ENCODE measurements around the gene ADAMTS8. TPM values are rescaled to one million over a fixed set of nuclear protein-coding genes. Genes with fewer than 3 reads are reported as not detected.
A peak's percentile ranks its signal among the peaks of the same experiment; 100 is the strongest.

The ADAMTS8 gene
- total and polyA plus RNA-seq, 8 donors, result 0.58 to 24.1 (median 4.8) TPM

- Histone ChIP-seq H3K4me3 (no peak overlapping the region), H3K27ac (no peak overlapping the region), H3K9me3 (no peaks in the 10 kb centered on the region), H3K27me3 (peaks cover 6 to 45% (median 39%) of the 10 kb centered on the region in 3 donors), H3K4me1 (peaks cover 7 to 39% (median 26%) of the 10 kb centered on the region in 4 donors), H3K36me3 (no peaks in the 10 kb centered on the region)
- no peak for DNase-seq
- 43 to 67% (median 53%) methylated on average over 3 of the region's 3 CpGs for WGBS, 5 donors
- intact Hi-C loops (cut with DNase I; ENCODE audit: low total_unique reads), result loop anchor here (5.0 kb wide), 1 partner anchor 430 kb away; no protein-coding TSS in a partner anchor
- TF ChIP-seq POLR2A (IDR thresholded peaks at IDR 0.05) (no peak), CTCF (IDR thresholded peaks at IDR 0.05) (no peak), EP300 (IDR thresholded peaks at IDR 0.05) (no peak), POLR2AphosphoS5 (IDR thresholded peaks at IDR 0.05) (no peak)
These were observed 3.4 kb upstream of the ADAMTS8 start for GRCh38 chr11:130431801-130432200.

GRCh38 chr11:130431331-130431773, 2.9 kb upstream of the ADAMTS8 start:
- peak; percentile 83 to 90 for DNase-seq
- Histone ChIP-seq H3K36me3 (no peaks in the 10 kb centered on the region), H3K27me3 (peaks cover 6 to 49% (median 44%) of the 10 kb centered on the region in 3 donors), H3K27ac (no peak overlapping the region), H3K9me3 (no peaks in the 10 kb centered on the region), H3K4me3 (no peak overlapping the region), H3K4me1 (peaks cover 7 to 43% (median 30%) of the 10 kb centered on the region in 4 donors)
- intact Hi-C loops (cut with DNase I; ENCODE audit: low total_unique reads), result loop anchor here (5.0 kb wide), 1 partner anchor 431 kb away; no protein-coding TSS in a partner anchor
- TF ChIP-seq POLR2A (IDR thresholded peaks at IDR 0.05), result no peak
- peak in 5 of 7 experiments; percentile 70 to 82 (median 73) for TF ChIP-seq CTCF (IDR thresholded peaks at IDR 0.05)
- no peak for TF ChIP-seq EP300 (IDR thresholded peaks at IDR 0.05)
- peak in 1 of 3 donors; percentile 33 for TF ChIP-seq POLR2AphosphoS5 (IDR thresholded peaks at IDR 0.05)
- WGBS, 5 donors, result 13 to 30% (median 16%) methylated on average over 8 to 10 of the region's 10 CpGs

GRCh38 chr11:130429983-130430382, 1.6 kb upstream of the ADAMTS8 start:
- intact Hi-C loops (cut with DNase I; ENCODE audit: low total_unique reads), result loop anchor here (5.0 to 10.0 kb wide), 2 partner anchors 225 to 432 kb away; no protein-coding TSS in a partner anchor
- no peak overlapping the region for H3K4me3 ChIP-seq
- no peaks in the 10 kb centered on the region for H3K9me3 ChIP-seq
- H3K36me3 ChIP-seq, result no peaks in the 10 kb centered on the region
- H3K27me3 ChIP-seq, result peaks cover 6 to 63% (median 48%) of the 10 kb centered on the region in 3 donors
- peaks cover 7 to 39% (median 26%) of the 10 kb centered on the region in 4 donors for H3K4me1 ChIP-seq
- TF ChIP-seq POLR2AphosphoS5 (IDR thresholded peaks at IDR 0.05) (no peak), POLR2A (IDR thresholded peaks at IDR 0.05) (no peak), CTCF (IDR thresholded peaks at IDR 0.05) (no peak), EP300 (IDR thresholded peaks at IDR 0.05) (peak; percentile 60)
- WGBS, 5 donors, result 53 to 71% (median 58%) methylated on average over 3 of the region's 3 CpGs
- peak overlapping the region in 1 of 5 donors; percentile 35 for H3K27ac ChIP-seq
- DNase-seq, result no peak

- TF ChIP-seq POLR2A (IDR thresholded peaks at IDR 0.05) (no peak), POLR2AphosphoS5 (IDR thresholded peaks at IDR 0.05) (no peak), EP300 (IDR thresholded peaks at IDR 0.05) (no peak), CTCF (IDR thresholded peaks at IDR 0.05) (no peak)
- Histone ChIP-seq H3K4me1 (peaks cover 7 to 35% (median 25%) of the 10 kb centered on the region in 4 donors), H3K9me3 (no peaks in the 10 kb centered on the region), H3K27me3 (peaks cover 6 to 67% (median 50%) of the 10 kb centered on the region in 3 donors), H3K4me3 (no peak overlapping the region), H3K36me3 (no peaks in the 10 kb centered on the region), H3K27ac (peak overlapping the region in 1 of 5 donors; percentile 90)
- intact Hi-C loops (cut with DNase I; ENCODE audit: low total_unique reads), result loop anchor here (10.0 kb wide), 1 partner anchor 224 kb away; no protein-coding TSS in a partner anchor
- WGBS, 5 donors, result 48 to 76% (median 66%) methylated on average over 2 of the region's 2 CpGs
- no peak for DNase-seq
These were observed 792 bp upstream of the ADAMTS8 start for GRCh38 chr11:130429120-130429681.

Measured in stomach (tissue), 9 donors.